Motor neuron (in vitro differentiated cells): Measurements from ENCODE around the gene FAM43B. TPM values are rescaled to one million over a fixed set of nuclear protein-coding genes. Genes with fewer than 3 reads are reported as not detected.

Experiments
- ATAC-seq, 8 experiments: fragments of 200-7000 bp; cut with Tn5 transposase; replicated peaks in 6 of 8; 2 replicates each; pipeline ENCODE4 v1.8.0; 2021; ENCODE audit warnings: mild to moderate bottlenecking in 8 of 8, moderate library complexity in 8 of 8
- H3K27ac ChIP-seq, 2 donors: fragments of 250-450 bp; sonication (Bioruptor Pico); 2 replicates each; pipeline ENCODE4 v1.9.0; 2021; ENCODE audit warnings: antibody characterized with exemption in 2 of 2, mild to moderate bottlenecking in 2 of 2, moderate library complexity in 1 of 2
- H3K4me1 ChIP-seq, 2 donors: fragments of 250-450 bp; sonication (Bioruptor Pico); replicated peaks in 1 of 2; 2 replicates each; pipeline ENCODE4 v1.6.1; 2021; ENCODE audit warnings: antibody characterized with exemption in 2 of 2, mild to moderate bottlenecking in 2 of 2, moderate library complexity in 1 of 2
- H3K4me3 ChIP-seq, 5 donors: fragments of 250-450 bp; sonication (Bioruptor Pico); 2 replicates each; pipeline ENCODE4 v1.9.0; 2021; ENCODE audit warnings: antibody characterized with exemption in 5 of 5, mild to moderate bottlenecking in 5 of 5, moderate library complexity in 4 of 5
- WGBS, 10 experiments: fragments of 450-650 bp; shearing (Covaris generic); methylation state at CpG; one replicate each; pipeline ENCODE4 v1.0.0; 2022; 5-methylcytosine and 5-hydroxymethylcytosine counted together
- in situ Hi-C, 9 experiments: fragments of 400-800 bp; cut with MboI; loops; one replicate each; pipeline ENCODE4 v1.15.0; 2021; ENCODE audit warnings: low sequenced_read_pairs in 9 of 9, low pct_unique_long_range_greater_than_20kb in 2 of 9; ENCODE audit not compliant: unreplicated experiment in 9 of 9
- total RNA-seq, 8 experiments: library from RNA; unstranded; fragments of 300-600 nt; gene quantifications; 2 replicates each; pipeline versions ENCODE4 v1.2.3 to v1.2.4, GENCODE V29; 2022

The FAM43B gene
- total RNA-seq, 8 experiments from 2014 or later, result 0.13 to 4.1 (median 1.8) TPM

GRCh38 chr1:20602851-20603450, 50.6 kb downstream of the FAM43B start:
- no peaks in the 10 kb centered on the region for H3K4me1 ChIP-seq
- 42 to 100% (median 85%) methylated on average over 1 to 4 of the region's 4 CpGs; no CpG with 5 or more reads in 1 of the 10 experiments for WGBS, 10 experiments
- ATAC-seq, result no peak
- in situ Hi-C loops, result no loop called here
- H3K27ac ChIP-seq, result no peak overlapping the region
- no peak overlapping the region for H3K4me3 ChIP-seq

- Histone ChIP-seq H3K4me3 (no peak overlapping the region), H3K27ac (no peak overlapping the region), H3K4me1 (no peaks in the 10 kb centered on the region)
- 48 to 91% (median 83%) methylated on average over 1 to 9 of the region's 9 CpGs; no CpG with 5 or more reads in 2 of the 10 experiments for whole genome bisulfite sequencing, 10 experiments
- peak in 2 of 8 experiments; percentile 56 to 73 for ATAC-seq
- in situ Hi-C loops, result no loop called here
Observed at GRCh38 chr1:20603504-20604464, 51.4 kb downstream of the FAM43B start.

Other genes starting within 250 kb of the FAM43B start
- gene CAMK2N1, start 66.4 kb upstream of the FAM43B start, total RNA-seq, result 100 to 1,000 TPM in 1 of 8 experiments, 10 to 100 TPM in 6, 1 to 10 TPM in 1; 2.9 to 120 (median 61.0) TPM
- 10 to 100 TPM; 21.0 to 36.3 (median 29.5) TPM for gene MUL1, start 44.4 kb upstream of the FAM43B start, total RNA-seq
- gene CDA, start 36.5 kb downstream of the FAM43B start, total RNA-seq, result under 1 TPM in 1 of 8 experiments, not detected in 7; 0.61 TPM
- gene PINK1, start 80.9 kb downstream of the FAM43B start, total RNA-seq, result 100 to 1,000 TPM in 1 of 8 experiments, 10 to 100 TPM in 7; 22.7 to 117 (median 51.4) TPM
- 100 to 1,000 TPM; 156 to 335 (median 187) TPM for gene DDOST, start 108.8 kb downstream of the FAM43B start, total RNA-seq
- gene KIF17, start 165.4 kb downstream of the FAM43B start, total RNA-seq, result 10 to 100 TPM in 2 of 8 experiments, 1 to 10 TPM in 3, under 1 TPM in 3; 0.18 to 12.1 (median 6.8) TPM
- gene SH2D5, start 180.1 kb downstream of the FAM43B start, total RNA-seq, result 1 to 10 TPM in 5 of 8 experiments, under 1 TPM in 3; 0.31 to 8.0 (median 2.9) TPM
- gene HP1BP3, start 234.7 kb downstream of the FAM43B start, total RNA-seq, result 100 to 1,000 TPM in 7 of 8 experiments, 10 to 100 TPM in 1; 90.1 to 328 (median 166) TPM